ENCODE measurements around the gene LTO1.

The LTO1 gene

DNA sequence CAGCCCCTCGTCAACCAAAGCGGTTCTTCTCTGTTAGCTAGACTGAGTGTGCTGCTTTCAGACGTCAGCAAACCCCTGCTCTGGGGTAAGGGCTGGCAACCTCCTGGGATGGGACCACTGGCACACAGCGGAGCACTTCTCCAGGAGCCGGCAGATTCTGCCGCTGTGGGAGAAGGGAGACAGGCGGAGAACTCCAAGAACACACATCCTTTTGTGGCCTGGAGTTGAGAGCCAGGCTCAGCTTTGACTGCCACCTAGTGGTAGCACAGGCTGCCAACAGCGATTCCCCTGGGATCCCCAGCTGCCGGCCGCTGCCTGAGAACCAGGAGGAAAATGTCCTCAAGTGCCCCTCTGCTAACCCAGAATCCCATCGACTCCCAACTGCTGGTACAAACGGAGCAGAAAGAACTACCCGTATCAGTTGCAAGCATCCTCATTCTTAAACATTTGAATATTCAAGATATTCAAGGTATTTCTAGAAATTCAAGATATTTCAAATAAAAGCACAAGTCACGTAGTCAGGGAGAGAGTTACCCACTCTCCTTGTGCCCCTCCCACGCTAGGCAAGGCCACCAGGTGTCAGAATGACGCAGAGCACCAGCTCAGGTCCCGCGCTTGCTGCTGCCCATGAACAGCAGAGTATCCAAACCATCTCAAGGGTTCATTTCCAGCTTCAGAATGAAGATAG, 4.9 kb downstream of the LTO1 start:
- Histone ChIP-seq H3K9me3 (ENCODE audit: control insufficient read depth, insufficient read depth, low read length) (no peaks in the 10 kb centered on the region), H3K4me3 (ENCODE audit: low read depth, low read length) (no peak overlapping the region), H3K4me1 (ENCODE audit: control insufficient read depth, insufficient read depth, low read length) (no peaks in the 10 kb centered on the region), H3K27me3 (ENCODE audit: control insufficient read depth, insufficient read depth, low read length) (no peaks in the 10 kb centered on the region), H3K36me3 (ENCODE audit: control insufficient read depth, insufficient read depth, low read length) (peaks cover 11% of the 10 kb centered on the region), H3K9ac (ENCODE audit: low read depth, low read length) (no peak overlapping the region)

GRCh38 chr11:69669486-69669885, 5.7 kb downstream of the LTO1 start:
- Histone ChIP-seq H3K36me3 (ENCODE audit: control insufficient read depth, insufficient read depth, low read length) (peaks cover 11% of the 10 kb centered on the region), H3K9ac (ENCODE audit: low read depth, low read length) (no peak overlapping the region), H3K9me3 (ENCODE audit: control insufficient read depth, insufficient read depth, low read length) (no peaks in the 10 kb centered on the region), H3K4me3 (ENCODE audit: low read depth, low read length) (no peak overlapping the region), H3K4me1 (ENCODE audit: control insufficient read depth, insufficient read depth, low read length) (no peaks in the 10 kb centered on the region), H3K27me3 (ENCODE audit: control insufficient read depth, insufficient read depth, low read length) (no peaks in the 10 kb centered on the region)

DNA sequence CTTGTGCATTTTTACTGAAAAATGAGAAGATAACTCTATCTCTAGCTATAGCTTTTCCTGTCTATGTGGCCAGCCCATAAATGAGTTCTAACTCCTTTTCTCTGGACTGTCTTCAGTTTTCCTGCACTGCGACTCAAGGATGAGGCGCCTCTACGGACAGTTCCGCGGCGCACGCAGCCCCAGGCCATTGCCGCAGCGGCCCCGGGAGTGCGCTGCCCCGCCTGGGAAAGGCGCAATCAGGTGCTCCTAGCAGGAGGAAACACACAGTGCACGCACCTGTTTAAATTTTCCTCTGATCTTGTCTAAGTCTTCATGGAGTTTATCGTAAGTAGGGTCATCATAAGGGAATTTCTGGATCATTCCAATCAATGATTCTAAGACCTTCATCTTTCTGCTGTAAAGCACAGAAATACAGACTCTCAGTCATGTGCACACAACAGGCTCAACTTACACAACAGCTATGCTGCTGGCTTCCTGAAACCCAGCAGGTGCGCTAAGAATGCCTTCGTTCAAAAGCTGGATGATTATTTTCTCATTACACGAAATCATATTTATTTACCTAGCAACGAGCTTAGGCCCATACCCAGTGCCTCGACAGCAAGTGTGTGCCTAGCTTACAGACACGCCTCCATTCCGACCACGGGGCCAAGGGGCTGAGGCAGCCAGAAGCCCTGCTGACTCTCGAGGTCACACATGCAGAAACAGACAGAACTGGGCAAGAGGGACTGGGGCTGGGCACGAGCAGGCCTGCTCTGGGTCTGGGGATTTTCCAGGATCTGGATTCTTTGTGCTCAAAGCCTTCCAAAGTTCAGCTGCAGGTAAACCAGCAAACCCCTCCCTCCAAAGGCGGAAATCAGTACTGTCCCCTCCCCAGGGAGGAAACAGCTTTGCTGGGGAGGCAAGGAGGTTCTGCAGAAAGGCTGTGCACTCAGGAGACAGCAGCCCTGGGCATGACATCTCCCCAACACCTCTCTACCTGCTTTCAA, 7.2 kb downstream of the LTO1 start:
- Histone ChIP-seq H3K27me3 (ENCODE audit: control insufficient read depth, insufficient read depth, low read length) (no peaks in the 10 kb centered on the region), H3K9me3 (ENCODE audit: control insufficient read depth, insufficient read depth, low read length) (no peaks in the 10 kb centered on the region), H3K4me1 (ENCODE audit: control insufficient read depth, insufficient read depth, low read length) (no peaks in the 10 kb centered on the region), H3K9ac (ENCODE audit: low read depth, low read length) (no peak overlapping the region), H3K36me3 (ENCODE audit: control insufficient read depth, insufficient read depth, low read length) (peaks cover 11% of the 10 kb centered on the region), H3K4me3 (ENCODE audit: low read depth, low read length) (no peak overlapping the region)

DNA sequence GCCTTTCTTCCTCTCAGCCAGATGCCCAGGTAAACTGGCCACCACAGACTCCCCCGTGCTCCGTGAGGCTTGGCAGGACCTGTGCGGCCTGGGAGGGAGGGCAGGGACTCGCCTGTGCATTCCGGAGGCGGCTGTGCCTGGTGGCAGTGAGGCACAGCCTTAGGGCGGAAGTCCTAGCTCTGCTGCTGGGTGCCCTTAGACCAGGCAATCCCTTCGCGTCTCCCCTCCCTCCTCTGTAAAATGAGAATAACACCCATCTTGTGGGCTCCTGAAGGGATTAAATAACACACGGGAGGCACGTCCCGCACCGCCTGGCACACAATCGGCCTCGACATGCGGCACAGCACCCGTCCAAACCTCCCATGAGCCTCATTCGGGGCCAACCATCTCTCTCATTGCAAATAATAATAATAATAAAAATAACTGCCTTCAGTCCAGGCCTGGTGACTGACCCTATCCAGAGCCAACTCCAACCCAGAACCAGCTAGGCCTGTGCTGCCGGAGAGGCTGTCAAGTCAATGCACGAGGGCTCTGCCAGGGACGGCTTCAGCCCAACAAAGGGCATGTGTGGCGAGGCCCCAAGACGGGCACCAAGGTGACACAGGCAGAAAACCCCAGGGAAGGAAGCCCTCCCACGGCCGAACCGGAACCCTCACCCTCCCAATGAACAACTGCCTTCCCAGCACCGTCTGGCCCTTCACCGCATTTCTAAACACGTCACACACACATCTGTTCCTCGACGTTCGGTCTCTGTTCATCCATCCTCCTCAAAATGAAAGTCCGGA, 8.2 kb downstream of the LTO1 start:
- H3K36me3 ChIP-seq (ENCODE audit: control insufficient read depth, insufficient read depth, low read length), result peaks cover 6% of the 10 kb centered on the region
- no peak overlapping the region for H3K9ac ChIP-seq (ENCODE audit: low read depth, low read length)
- no peaks in the 10 kb centered on the region for H3K27me3 ChIP-seq (ENCODE audit: control insufficient read depth, insufficient read depth, low read length)
- no peaks in the 10 kb centered on the region for H3K9me3 ChIP-seq (ENCODE audit: control insufficient read depth, insufficient read depth, low read length)
- no peaks in the 10 kb centered on the region for H3K4me1 ChIP-seq (ENCODE audit: control insufficient read depth, insufficient read depth, low read length)
- H3K4me3 ChIP-seq (ENCODE audit: low read depth, low read length), result no peak overlapping the region

DNA sequence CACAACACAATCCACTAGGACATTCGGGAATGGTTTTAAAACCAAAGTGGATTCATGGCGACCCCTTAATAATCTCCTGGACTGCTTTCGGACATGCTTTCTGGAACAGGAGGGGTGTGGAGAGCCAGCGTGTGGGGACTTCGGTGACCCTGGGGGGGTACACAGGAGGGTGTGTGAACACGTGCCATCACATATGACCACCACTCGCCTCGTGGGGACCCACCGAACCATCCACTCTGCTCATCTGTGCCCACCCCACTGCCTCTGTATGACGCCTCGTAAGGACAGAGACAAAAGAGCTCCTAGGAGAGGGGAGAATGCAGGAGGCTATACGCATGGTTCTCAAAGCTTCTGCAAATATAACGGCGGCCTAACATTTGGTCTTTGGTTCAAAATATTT, 8.9 kb downstream of the LTO1 start:
- H3K36me3 ChIP-seq (ENCODE audit: control insufficient read depth, insufficient read depth, low read length), result peaks cover 5% of the 10 kb centered on the region
- no peaks in the 10 kb centered on the region for H3K4me1 ChIP-seq (ENCODE audit: control insufficient read depth, insufficient read depth, low read length)
- no peaks in the 10 kb centered on the region for H3K27me3 ChIP-seq (ENCODE audit: control insufficient read depth, insufficient read depth, low read length)

DNA sequence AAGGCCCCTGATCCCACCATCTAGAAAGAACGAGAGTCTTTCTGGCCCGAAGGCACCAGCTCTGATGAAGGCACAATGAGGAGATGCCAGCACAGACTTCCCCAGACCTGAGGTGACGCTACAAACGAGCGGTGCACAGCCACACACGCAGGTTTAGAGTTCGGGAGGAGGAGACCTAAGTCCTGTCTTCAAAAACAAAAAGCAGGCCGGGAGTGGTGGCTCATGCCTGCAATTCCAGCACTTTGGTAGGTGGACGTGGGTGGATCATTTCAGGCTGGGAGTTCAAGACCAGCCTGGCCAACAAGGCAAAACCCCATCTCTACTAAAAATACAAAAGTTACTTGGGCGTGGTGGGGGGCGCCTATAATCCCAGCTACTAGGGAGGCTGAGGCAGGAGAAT, 9.5 kb downstream of the LTO1 start:
- Histone ChIP-seq H3K4me1 (ENCODE audit: control insufficient read depth, insufficient read depth, low read length) (no peaks in the 10 kb centered on the region), H3K9me3 (ENCODE audit: control insufficient read depth, insufficient read depth, low read length) (no peaks in the 10 kb centered on the region), H3K9ac (ENCODE audit: low read depth, low read length) (no peak overlapping the region), H3K27me3 (ENCODE audit: control insufficient read depth, insufficient read depth, low read length) (no peaks in the 10 kb centered on the region), H3K4me3 (ENCODE audit: low read depth, low read length) (no peak overlapping the region), H3K36me3 (ENCODE audit: control insufficient read depth, insufficient read depth, low read length) (peaks cover 5% of the 10 kb centered on the region)

More for the DNA sequence above, 8.9 kb downstream of the LTO1 start:
- Histone ChIP-seq H3K4me3 (ENCODE audit: low read depth, low read length) (no peak overlapping the region), H3K9ac (ENCODE audit: low read depth, low read length) (no peak overlapping the region), H3K9me3 (ENCODE audit: control insufficient read depth, insufficient read depth, low read length) (no peaks in the 10 kb centered on the region)

DNA sequence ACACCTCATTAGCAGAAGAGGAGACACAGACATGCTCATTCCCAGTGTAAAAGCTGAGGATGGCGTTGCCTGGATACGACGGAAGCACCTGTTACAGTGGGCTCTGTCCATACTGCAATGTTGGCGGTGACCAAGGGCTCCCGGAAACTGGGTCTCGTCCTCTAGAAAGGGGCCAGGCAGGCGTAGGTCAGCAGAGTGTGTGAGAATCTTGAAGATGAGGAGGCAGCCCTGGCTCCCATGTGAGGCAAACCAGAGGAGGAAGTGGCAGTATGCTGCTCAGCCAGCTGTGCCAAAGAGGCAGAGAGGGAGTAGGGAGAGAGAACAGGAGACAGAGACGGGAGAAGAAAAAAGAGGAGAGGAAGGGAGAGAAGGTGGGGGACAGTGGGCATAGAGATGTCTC, 10.3 kb downstream of the LTO1 start:
- Histone ChIP-seq H3K9me3 (ENCODE audit: control insufficient read depth, insufficient read depth, low read length) (no peaks in the 10 kb centered on the region), H3K27me3 (ENCODE audit: control insufficient read depth, insufficient read depth, low read length) (no peaks in the 10 kb centered on the region), H3K4me1 (ENCODE audit: control insufficient read depth, insufficient read depth, low read length) (no peaks in the 10 kb centered on the region), H3K9ac (ENCODE audit: low read depth, low read length) (no peak overlapping the region), H3K4me3 (ENCODE audit: low read depth, low read length) (no peak overlapping the region), H3K36me3 (ENCODE audit: control insufficient read depth, insufficient read depth, low read length) (peaks cover 5% of the 10 kb centered on the region)

GRCh38 chr11:69664103-69664775, 10.9 kb downstream of the LTO1 start:
- Histone ChIP-seq H3K9me3 (ENCODE audit: control insufficient read depth, insufficient read depth, low read length) (no peaks in the 10 kb centered on the region), H3K36me3 (ENCODE audit: control insufficient read depth, insufficient read depth, low read length) (peaks cover 2% of the 10 kb centered on the region), H3K4me1 (ENCODE audit: control insufficient read depth, insufficient read depth, low read length) (no peaks in the 10 kb centered on the region), H3K4me3 (ENCODE audit: low read depth, low read length) (no peak overlapping the region), H3K27me3 (ENCODE audit: control insufficient read depth, insufficient read depth, low read length) (no peaks in the 10 kb centered on the region), H3K9ac (ENCODE audit: low read depth, low read length) (no peak overlapping the region)

DNA sequence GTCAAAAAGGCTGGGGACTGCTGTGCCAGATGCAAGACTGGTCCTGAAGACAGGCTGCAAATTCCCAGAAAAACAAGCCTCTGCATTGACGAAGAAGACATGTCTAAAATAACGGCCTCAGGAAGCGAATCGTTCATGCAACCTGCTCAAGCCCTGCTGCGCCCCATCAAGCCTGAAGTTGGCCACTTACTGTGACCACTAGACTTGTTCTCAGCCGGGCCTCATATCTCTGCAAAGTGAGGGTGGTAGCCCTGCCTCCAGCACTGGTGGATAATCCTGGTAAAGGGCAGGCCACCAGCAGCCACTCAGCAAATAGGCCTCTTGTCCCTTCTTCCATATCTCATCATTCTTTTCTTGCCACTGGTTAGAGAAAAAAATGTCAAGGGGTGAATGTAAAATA, 11.8 kb downstream of the LTO1 start:
- Histone ChIP-seq H3K4me1 (ENCODE audit: control insufficient read depth, insufficient read depth, low read length) (peaks cover 3% of the 10 kb centered on the region), H3K27me3 (ENCODE audit: control insufficient read depth, insufficient read depth, low read length) (no peaks in the 10 kb centered on the region), H3K36me3 (ENCODE audit: control insufficient read depth, insufficient read depth, low read length) (peaks cover 2% of the 10 kb centered on the region), H3K9me3 (ENCODE audit: control insufficient read depth, insufficient read depth, low read length) (no peaks in the 10 kb centered on the region), H3K4me3 (ENCODE audit: low read depth, low read length) (no peak overlapping the region), H3K9ac (ENCODE audit: low read depth, low read length) (no peak overlapping the region)

DNA sequence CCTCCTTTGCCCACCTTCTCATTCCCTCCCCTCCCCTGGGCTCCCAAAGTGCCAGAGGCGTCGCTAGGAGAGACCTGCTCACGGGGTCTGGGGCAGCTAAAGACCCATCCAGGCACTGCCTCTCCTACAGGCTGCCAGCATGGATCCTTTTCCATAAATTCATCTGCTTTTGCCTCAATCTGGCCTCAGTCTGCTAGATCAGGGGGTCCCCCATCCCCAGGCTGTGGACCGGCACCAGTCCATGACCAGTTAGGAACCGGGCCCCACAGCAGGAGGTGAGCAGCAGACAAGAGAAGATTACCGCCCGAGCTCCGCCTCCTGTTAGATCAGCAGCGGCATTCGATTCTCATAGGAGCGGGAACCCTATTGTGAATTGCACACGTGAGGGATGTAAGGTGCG, 12.3 kb downstream of the LTO1 start:
- H3K36me3 ChIP-seq (ENCODE audit: control insufficient read depth, insufficient read depth, low read length), result peaks cover 2% of the 10 kb centered on the region
- peaks cover 5% of the 10 kb centered on the region for H3K4me1 ChIP-seq (ENCODE audit: control insufficient read depth, insufficient read depth, low read length)
- H3K9me3 ChIP-seq (ENCODE audit: control insufficient read depth, insufficient read depth, low read length), result no peaks in the 10 kb centered on the region
- no peaks in the 10 kb centered on the region for H3K27me3 ChIP-seq (ENCODE audit: control insufficient read depth, insufficient read depth, low read length)
- H3K4me3 ChIP-seq (ENCODE audit: low read depth, low read length), result no peak overlapping the region
- no peak overlapping the region for H3K9ac ChIP-seq (ENCODE audit: low read depth, low read length)

DNA sequence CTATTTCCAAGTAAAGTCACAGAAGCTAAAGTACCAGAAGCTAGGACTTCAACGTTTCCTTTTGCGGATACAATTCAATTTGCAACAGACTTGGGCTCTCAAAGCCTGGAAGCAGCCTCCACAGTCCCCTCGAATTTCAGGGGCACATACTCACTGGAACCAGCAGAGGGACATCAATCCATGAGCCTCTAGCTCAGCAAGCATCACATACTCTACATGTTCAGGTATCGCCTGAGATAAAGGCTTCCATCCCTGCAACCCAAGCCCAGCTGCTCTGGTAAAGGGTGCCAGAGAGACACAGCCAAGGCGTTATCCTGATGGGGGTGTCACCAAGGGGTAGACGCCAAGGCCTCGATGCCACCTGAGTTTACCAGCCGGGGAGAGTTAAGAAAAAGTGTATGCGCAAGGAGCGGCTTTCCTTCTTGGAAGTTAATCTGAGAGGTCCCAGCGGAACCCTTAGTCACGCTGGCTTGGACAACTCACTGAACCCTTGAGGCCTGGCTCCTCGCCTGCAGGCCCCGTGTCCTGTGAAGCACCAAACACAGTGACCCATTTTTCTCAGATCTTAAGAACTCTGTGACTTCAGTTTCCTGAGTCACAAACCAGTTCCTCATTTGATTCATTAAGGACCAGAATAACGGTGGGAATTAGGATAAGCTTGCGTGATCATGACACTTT, 13.0 kb downstream of the LTO1 start:
- H3K4me1 ChIP-seq (ENCODE audit: control insufficient read depth, insufficient read depth, low read length), result peaks cover 5% of the 10 kb centered on the region
- no peak overlapping the region for H3K9ac ChIP-seq (ENCODE audit: low read depth, low read length)
- no peaks in the 10 kb centered on the region for H3K27me3 ChIP-seq (ENCODE audit: control insufficient read depth, insufficient read depth, low read length)
- peaks cover 2% of the 10 kb centered on the region for H3K36me3 ChIP-seq (ENCODE audit: control insufficient read depth, insufficient read depth, low read length)
- no peaks in the 10 kb centered on the region for H3K9me3 ChIP-seq (ENCODE audit: control insufficient read depth, insufficient read depth, low read length)
- no peak overlapping the region for H3K4me3 ChIP-seq (ENCODE audit: low read depth, low read length)

Measured in iPS-15b (cell line).